Measurements from ENCODE around the gene TIMM10. TPM values are rescaled to one million over a fixed set of nuclear protein-coding genes. Genes with fewer than 3 reads are reported as not detected.
A peak's percentile ranks its signal among the peaks of the same experiment; 100 is the strongest.

Gene TIMM10
- total and polyA plus RNA-seq, 4 donors = 19.8 to 77.4 (median 30.3) TPM

- no peak overlapping the region for H3K4me3 ChIP-seq (ENCODE audit: low read depth in 1 of 3, low read length in 3 of 3)
- H3K27ac ChIP-seq (ENCODE audit: low read depth in 1 of 2, low read length in 2 of 2) = no peak overlapping the region
- peaks cover 0 to 77% (median 44%) of the 10 kb centered on the region in 4 donors for H3K36me3 ChIP-seq (ENCODE audit: control insufficient read depth in 4 of 4, insufficient read depth in 3 of 4, low read depth in 1 of 4, low read length in 3 of 4)
- no peak for DNase-seq (ENCODE audit: low spot score)
- WGBS = 46% methylated on average over 8 of the region's 8 CpGs
- H3K9ac ChIP-seq (ENCODE audit: low read depth in 1 of 2, low read length in 2 of 2) = no peak overlapping the region
- no peaks in the 10 kb centered on the region for H3K27me3 ChIP-seq (ENCODE audit: control insufficient read depth in 4 of 4, insufficient read depth in 4 of 4, low read length in 3 of 4)
- no peaks in the 10 kb centered on the region for H3K9me3 ChIP-seq (ENCODE audit: control insufficient read depth in 4 of 4, low read length in 3 of 4)
- no peak for TF ChIP-seq CTCF (IDR thresholded peaks at IDR 0.05; ENCODE audit: low read depth, low read length, missing input control)
- TF ChIP-seq EGR1 (IDR thresholded peaks at IDR 0.05; ENCODE audit: low read depth in 2 of 2) = no peak
- no peak for TF ChIP-seq ZBTB33 (IDR thresholded peaks at IDR 0.05)
- no peak for TF ChIP-seq HNF4G (IDR thresholded peaks at IDR 0.05)
- peak in 1 of 2 donors; percentile 24 for TF ChIP-seq HNF4A (conservative IDR thresholded peaks at IDR 0.05)
- peak in 1 of 2 donors; percentile 58 for TF ChIP-seq RXRA (IDR thresholded peaks at IDR 0.05)
- TF ChIP-seq MAX (IDR thresholded peaks at IDR 0.05) = no peak
- TF ChIP-seq FOXA2 (IDR thresholded peaks at IDR 0.05) = no peak
- H3K4me1 ChIP-seq (ENCODE audit: control insufficient read depth in 4 of 4, insufficient read depth in 4 of 4, low read length in 3 of 4) = peaks cover 0 to 10% (median 5%) of the 10 kb centered on the region in 4 donors
Measured at GRCh38 chr11:57556041-57556440, 25.5 kb upstream of the TIMM10 start.

GRCh38 chr11:57555393-57555792 lies 24.8 kb upstream of the TIMM10 start:
- Histone ChIP-seq H3K36me3 (ENCODE audit: control insufficient read depth in 4 of 4, insufficient read depth in 3 of 4, low read depth in 1 of 4, low read length in 3 of 4) (peaks cover 3 to 83% (median 50%) of the 10 kb centered on the region in 4 donors), H3K27ac (ENCODE audit: low read depth in 1 of 2, low read length in 2 of 2) (no peak overlapping the region), H3K27me3 (ENCODE audit: control insufficient read depth in 4 of 4, insufficient read depth in 4 of 4, low read length in 3 of 4) (no peaks in the 10 kb centered on the region), H3K4me1 (ENCODE audit: control insufficient read depth in 4 of 4, insufficient read depth in 4 of 4, low read length in 3 of 4) (peaks cover 0 to 10% (median 5%) of the 10 kb centered on the region in 4 donors), H3K9me3 (ENCODE audit: control insufficient read depth in 4 of 4, low read length in 3 of 4) (no peaks in the 10 kb centered on the region), H3K9ac (ENCODE audit: low read depth in 1 of 2, low read length in 2 of 2) (no peak overlapping the region), H3K4me3 (ENCODE audit: low read depth in 1 of 3, low read length in 3 of 3) (no peak overlapping the region)
- no peak for DNase-seq (ENCODE audit: low spot score)
- TF ChIP-seq JUND (IDR thresholded peaks at IDR 0.05) (no peak), GABPA (IDR thresholded peaks at IDR 0.05 in 1 of 2, conservative IDR thresholded peaks at IDR 0.05 in 1 of 2) (no peak), EGR1 (IDR thresholded peaks at IDR 0.05; ENCODE audit: low read depth in 2 of 2) (no peak), RXRA (IDR thresholded peaks at IDR 0.05) (no peak), RAD21 (IDR thresholded peaks at IDR 0.05) (no peak), YY1 (IDR thresholded peaks at IDR 0.05) (no peak), FOXA2 (IDR thresholded peaks at IDR 0.05) (no peak), HNF4A (conservative IDR thresholded peaks at IDR 0.05) (no peak), MAX (IDR thresholded peaks at IDR 0.05) (no peak), ATF3 (IDR thresholded peaks at IDR 0.05) (no peak), HNF4G (IDR thresholded peaks at IDR 0.05) (no peak), REST (IDR thresholded peaks at IDR 0.05) (no peak), FOXA1 (IDR thresholded peaks at IDR 0.05) (no peak), NR2F2 (IDR thresholded peaks at IDR 0.05) (no peak), SP1 (IDR thresholded peaks at IDR 0.05) (no peak)
- 35% methylated on average over 2 of the region's 2 CpGs for WGBS
